ENCODE data around the gene PXYLP1.

GRCh38 chr3:141237701-141238521 is 6.3 kb downstream of the PXYLP1 start:
- no peak for TF ChIP-seq POLR2A (IDR thresholded peaks at IDR 0.05; ENCODE audit: control extremely low read depth in 1 of 2, low read depth in 2 of 2, low read length in 2 of 2)
- no peak for TF ChIP-seq EP300 (IDR thresholded peaks at IDR 0.05; ENCODE audit: borderline replicate concordance in 1 of 2, low read depth in 2 of 2, low read length in 2 of 2)
- no peak for TF ChIP-seq CTCF (IDR thresholded peaks at IDR 0.05; ENCODE audit: control extremely low read depth in 1 of 3, insufficient read depth in 1 of 3, low read depth in 1 of 3, low read length in 3 of 3)
- TF ChIP-seq NANOG (IDR thresholded peaks at IDR 0.05; ENCODE audit: insufficient read depth, low read depth, low read length, poor library complexity, severe bottlenecking), result no peak
